Testis (tissue), 2 donors: ENCODE results near the gene PLCL1.

Source experiments
- CTCF ChIP-seq, 3 experiments: fragments of 450-650 bp in 2 of 3; fragments of 200-600 bp in 1 of 3; sonication (generic) in 1 of 3; IDR thresholded peaks; one replicate each; pipeline ENCODE4 v1.5.1; 2016 to 2019; ENCODE audit warnings: antibody characterized with exemption in 3 of 3, mild to moderate bottlenecking in 2 of 3, moderate library complexity in 1 of 3
- POLR2A ChIP-seq: fragments of 450-650 bp; IDR thresholded peaks from one replicate; pipeline ENCODE4 v1.6.1; 2017; ENCODE audit warnings: antibody characterized with exemption, mild to moderate bottlenecking, moderate library complexity

GRCh38 chr2:197813093-197813787 is 8.8 kb downstream of the PLCL1 start:
- TF ChIP-seq CTCF (IDR thresholded peaks at IDR 0.05) (peak in 1 of 3 experiments; percentile 42), POLR2A (no peak)
